GM13976 (cell line): ENCODE results near the gene LPP.

ENCODE experiments used
- DNase-seq: peaks from one replicate; pipeline ENCODE4 v3.0.0; 2012; ENCODE audit warnings: low spot score
- in situ Hi-C: fragments of 300-500 bp; cut with MboI; formaldehyde crosslinking; loops from one replicate; pipeline ENCODE4 v1.12.0; 2022; ENCODE audit warnings: low sequenced_read_pairs, mixed read lengths, inconsistent platforms; ENCODE audit not compliant: unreplicated experiment
- TF ChIP-seq, protein P1 (sequence below): IDR thresholded peaks from 2 replicates; pipeline ENCODE4 v1.5.1; 2012; ENCODE audit warnings: borderline replicate concordance, mild to moderate bottlenecking; ENCODE audit not compliant: insufficient read depth; ENCODE audit errors: extremely low read depth, missing control alignments, control extremely low read depth

Gene LPP

DNA sequence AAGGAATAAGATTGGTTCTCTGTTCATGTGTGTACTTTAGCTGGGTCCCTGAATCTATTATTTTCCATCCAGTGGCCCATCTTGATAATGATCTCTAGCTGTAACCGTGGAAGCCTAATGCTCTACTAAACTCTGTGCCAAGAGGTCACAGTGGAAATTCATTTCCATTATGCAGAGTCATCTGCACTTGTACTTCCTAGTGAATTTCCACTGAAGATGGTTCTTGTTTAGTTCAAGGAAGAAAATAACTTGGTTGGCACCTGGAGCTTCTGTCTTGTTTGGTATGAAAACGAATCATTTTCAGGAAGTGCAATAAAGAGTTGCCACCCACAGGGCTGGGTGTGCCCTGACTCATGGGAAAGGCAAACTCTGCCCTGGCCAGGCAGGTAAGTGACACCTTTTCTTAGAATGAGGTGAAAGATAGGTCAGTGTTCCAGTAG lies 10.3 kb downstream of the LPP start:
- TF ChIP-seq, protein P1, sequence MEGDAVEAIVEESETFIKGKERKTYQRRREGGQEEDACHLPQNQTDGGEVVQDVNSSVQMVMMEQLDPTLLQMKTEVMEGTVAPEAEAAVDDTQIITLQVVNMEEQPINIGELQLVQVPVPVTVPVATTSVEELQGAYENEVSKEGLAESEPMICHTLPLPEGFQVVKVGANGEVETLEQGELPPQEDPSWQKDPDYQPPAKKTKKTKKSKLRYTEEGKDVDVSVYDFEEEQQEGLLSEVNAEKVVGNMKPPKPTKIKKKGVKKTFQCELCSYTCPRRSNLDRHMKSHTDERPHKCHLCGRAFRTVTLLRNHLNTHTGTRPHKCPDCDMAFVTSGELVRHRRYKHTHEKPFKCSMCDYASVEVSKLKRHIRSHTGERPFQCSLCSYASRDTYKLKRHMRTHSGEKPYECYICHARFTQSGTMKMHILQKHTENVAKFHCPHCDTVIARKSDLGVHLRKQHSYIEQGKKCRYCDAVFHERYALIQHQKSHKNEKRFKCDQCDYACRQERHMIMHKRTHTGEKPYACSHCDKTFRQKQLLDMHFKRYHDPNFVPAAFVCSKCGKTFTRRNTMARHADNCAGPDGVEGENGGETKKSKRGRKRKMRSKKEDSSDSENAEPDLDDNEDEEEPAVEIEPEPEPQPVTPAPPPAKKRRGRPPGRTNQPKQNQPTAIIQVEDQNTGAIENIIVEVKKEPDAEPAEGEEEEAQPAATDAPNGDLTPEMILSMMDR = no peak

DNA sequence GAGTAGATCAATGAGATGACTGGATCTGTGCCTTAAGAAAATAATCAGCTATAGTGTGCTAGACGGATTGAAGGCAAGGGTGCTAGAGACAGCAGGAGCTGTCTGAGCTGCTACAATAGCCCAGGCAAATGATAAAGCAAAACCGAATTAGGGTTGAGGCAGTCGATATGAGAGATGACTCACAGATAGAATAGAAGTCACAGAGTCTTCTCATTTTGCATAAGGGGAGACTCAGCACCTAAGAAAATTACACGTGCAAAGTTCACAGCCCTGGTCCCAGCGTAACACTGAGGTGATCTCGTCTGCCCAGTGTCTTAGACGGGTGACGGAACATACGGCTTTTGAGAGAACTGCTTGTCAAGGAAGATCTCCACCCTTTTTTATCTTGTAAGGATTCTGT lies 11.6 kb downstream of the LPP start:
- TF ChIP-seq, protein P1 = no peak
- in situ Hi-C loops = no loop called here
- no peak for DNase-seq

More for the DNA sequence above, 10.3 kb downstream of the LPP start:
- DNase-seq = no peak
- in situ Hi-C loops = no loop called here

- DNase-seq = no peak
- TF ChIP-seq, protein P1 = no peak
- in situ Hi-C loops = no loop called here
These were observed 12.5 kb downstream of the LPP start for GRCh38 chr3:188166441-188166840.

DNA sequence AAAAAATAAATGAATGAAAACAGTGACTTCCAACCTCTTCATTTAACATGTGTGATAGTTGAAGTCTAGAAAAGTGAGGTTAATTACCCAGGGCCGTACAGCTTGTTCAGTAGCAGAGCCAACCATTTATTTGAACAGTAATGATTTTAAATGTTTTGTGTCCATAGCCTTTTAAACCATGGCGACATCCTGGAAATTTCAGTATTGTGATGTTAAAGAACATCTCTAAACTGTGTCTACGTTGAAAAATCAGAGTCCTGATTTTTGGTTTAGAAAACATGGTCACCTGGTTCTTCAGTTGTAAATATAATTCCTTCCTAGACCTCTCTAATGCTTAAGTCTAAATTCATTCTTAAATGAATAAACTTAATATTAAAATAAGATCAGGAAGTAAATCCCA lies 14.2 kb downstream of the LPP start:
- DNase-seq = no peak
- in situ Hi-C loops = no loop called here
- TF ChIP-seq, protein P1 = no peak

DNA sequence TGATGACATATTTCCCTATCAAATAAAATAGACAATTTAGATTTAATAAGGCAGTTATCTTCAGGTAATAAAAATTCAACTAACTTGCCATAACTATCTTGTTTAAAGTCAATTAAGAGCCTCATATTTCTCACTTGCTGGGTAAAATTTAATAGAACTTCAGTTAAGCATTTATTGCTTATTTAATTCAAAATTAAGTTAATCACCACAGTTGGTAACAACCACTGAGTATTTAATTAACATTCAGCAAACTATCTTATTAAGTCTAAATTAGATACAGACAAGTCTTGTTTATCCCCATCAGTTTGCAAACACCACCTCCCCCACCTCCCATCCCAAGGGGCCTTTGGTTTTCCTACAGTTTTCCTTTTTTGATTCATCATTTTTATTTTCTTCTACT lies 14.7 kb downstream of the LPP start:
- in situ Hi-C loops = no loop called here

DNA sequence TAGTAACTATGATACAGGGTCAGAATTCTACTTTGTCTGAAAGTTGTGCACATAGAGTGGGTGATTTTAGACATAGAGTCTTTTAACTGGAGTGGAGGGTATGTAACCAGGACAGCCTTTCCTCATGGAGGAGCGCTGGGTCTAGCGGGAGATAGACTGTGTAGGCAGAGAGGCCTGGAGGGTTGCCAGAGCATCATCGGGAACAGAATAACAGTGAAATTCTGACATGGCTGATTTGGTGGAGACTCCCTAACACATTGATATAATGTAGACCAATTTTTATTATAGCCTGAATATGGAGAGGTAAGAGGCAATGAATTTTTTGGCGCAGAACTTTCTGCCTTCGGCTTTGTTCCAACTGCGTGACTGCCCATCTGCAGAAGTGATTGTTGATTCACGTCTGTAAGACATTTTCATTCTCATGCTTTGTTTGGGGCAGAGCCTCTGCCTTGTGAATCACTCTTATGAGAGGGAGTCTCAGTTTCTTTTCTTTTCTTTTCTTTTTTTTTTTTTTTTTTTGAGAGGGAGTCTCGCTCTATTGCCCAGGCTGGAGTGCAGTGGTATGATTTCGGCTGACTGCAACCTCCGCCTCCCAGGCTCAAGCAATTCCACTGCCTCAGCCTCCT lies 16.0 kb downstream of the LPP start:
- in situ Hi-C loops = no loop called here
- no peak for DNase-seq
- TF ChIP-seq, protein P1 = no peak

More for the DNA sequence above, 14.7 kb downstream of the LPP start:
- TF ChIP-seq, protein P1 = no peak
- no peak for DNase-seq
